DND-41 (cell line): Measurements from ENCODE around the gene EPHB2.

ENCODE experiments used
- ATAC-seq: fragments of 200-7000 bp; cut with Tn5 transposase; 3 replicates; pipeline ENCODE4 v1.9.1; 2021; ENCODE audit warnings: low read depth; ENCODE audit not compliant: insufficient read depth
- DNase-seq: peaks from one replicate; pipeline ENCODE4 v3.0.0-alpha.2; 2020
- H2AFZ ChIP-seq: 2 replicates; pipeline ENCODE4 v1.6.0; 2012; ENCODE audit warnings: low read depth, low read length
- H3K27ac ChIP-seq: 2 replicates; pipeline ENCODE4 v1.5.1; 2012; ENCODE audit warnings: low read length, inconsistent platforms
- H3K27me3 ChIP-seq: fragments of 200-600 bp; sonication (generic); 2 replicates; pipeline ENCODE4 v1.6.0; 2012; ENCODE audit warnings: low read length, mild to moderate bottlenecking, inconsistent platforms; ENCODE audit not compliant: insufficient read depth, poor library complexity
- H3K36me3 ChIP-seq: 2 replicates; pipeline ENCODE4 v1.5.1; 2012; ENCODE audit warnings: low read length, inconsistent platforms; ENCODE audit not compliant: insufficient read depth
- H3K4me1 ChIP-seq: 2 replicates; pipeline ENCODE4 v1.5.1; 2012; ENCODE audit warnings: mild to moderate bottlenecking, low read length; ENCODE audit not compliant: insufficient read depth
- H3K4me2 ChIP-seq: 2 replicates; pipeline ENCODE4 v1.6.0; 2012; ENCODE audit warnings: mild to moderate bottlenecking, moderate library complexity, low read length, inconsistent platforms; ENCODE audit not compliant: insufficient read depth
- H3K4me3 ChIP-seq, 2 experiments: fragments of 200-600 bp in 1 of 2; shearing (Covaris generic) in 1 of 2; 2 replicates each; pipeline ENCODE4 v1.5.1; 2012 to 2016; ENCODE audit warnings: inconsistent platforms in 2 of 2, low read length in 2 of 2, mild to moderate bottlenecking in 2 of 2, low read depth in 1 of 2, moderate library complexity in 1 of 2
- H3K79me2 ChIP-seq: 2 replicates; pipeline ENCODE4 v1.6.0; 2012; ENCODE audit warnings: low read length, inconsistent platforms; ENCODE audit not compliant: insufficient read depth
- H3K9ac ChIP-seq: 2 replicates; pipeline ENCODE4 v1.6.0; 2012; ENCODE audit warnings: low read depth, mild to moderate bottlenecking, inconsistent platforms, low read length, moderate library complexity
- H3K9me3 ChIP-seq: 2 replicates; pipeline ENCODE4 v1.5.1; 2012; ENCODE audit warnings: low read length, moderate library complexity, mild to moderate bottlenecking, inconsistent platforms; ENCODE audit not compliant: insufficient read depth, severe bottlenecking
- H4K20me1 ChIP-seq: 2 replicates; pipeline ENCODE4 v1.6.0; 2012; ENCODE audit warnings: low read length; ENCODE audit not compliant: insufficient read depth
- CTCF ChIP-seq: IDR thresholded peaks from 2 replicates; pipeline ENCODE4 v1.5.1; 2012; ENCODE audit warnings: borderline replicate concordance, low read length, moderate library complexity, mild to moderate bottlenecking; ENCODE audit not compliant: poor library complexity, severe bottlenecking; ENCODE audit errors: extremely low read depth
- EZH2 ChIP-seq: IDR thresholded peaks from 3 replicates; pipeline ENCODE4 v1.6.1; 2012; ENCODE audit warnings: borderline replicate concordance, low read depth, mild to moderate bottlenecking, moderate library complexity, low read length, inconsistent platforms; ENCODE audit not compliant: severe bottlenecking

Gene EPHB2

GRCh38 chr1:22739648-22740385, 29.2 kb downstream of the EPHB2 start:
- DNase-seq: no peak

DNA sequence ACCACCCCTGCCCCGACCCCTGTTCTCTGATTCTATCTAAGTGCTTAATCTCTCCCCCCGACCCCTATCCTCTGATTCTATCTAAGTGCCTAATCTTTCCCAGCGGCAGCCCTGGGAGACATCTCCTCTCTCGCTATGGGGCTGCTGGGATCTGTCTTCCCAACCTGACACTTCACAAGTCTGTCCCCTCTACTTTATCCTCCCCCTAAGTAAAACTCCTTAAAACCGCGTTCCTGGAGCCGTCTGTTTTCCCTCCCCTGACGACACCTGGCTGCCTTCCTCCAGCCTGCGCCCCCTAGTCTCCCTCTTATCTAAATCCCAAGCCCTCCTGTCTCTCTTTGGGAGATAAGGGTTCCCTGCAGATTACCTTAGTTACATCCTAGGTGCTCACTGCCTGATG, 30.5 kb downstream of the EPHB2 start:
- Histone ChIP-seq H3K79me2 (no peaks in the 10 kb centered on the region), H2AFZ (no peak overlapping the region), H3K4me1 (no peaks in the 10 kb centered on the region), H4K20me1 (no peaks in the 10 kb centered on the region; the same call in 1 of the 2 replicates), H3K9me3 (no peaks in the 10 kb centered on the region), H3K27me3 (peaks cover 5% of the 10 kb centered on the region), H3K4me3 (no peak overlapping the region), H3K4me2 (no peak overlapping the region), H3K27ac (no peak overlapping the region), H3K9ac (no peak overlapping the region), H3K36me3 (no peaks in the 10 kb centered on the region)
- no peak for DNase-seq
- no peak for ATAC-seq
- TF ChIP-seq CTCF: no peak
- TF ChIP-seq EZH2: no peak

More at GRCh38 chr1:22739648-22740385, 29.2 kb downstream of the EPHB2 start:
- no peak overlapping the region for H2AFZ ChIP-seq
- H3K9ac ChIP-seq: no peak overlapping the region
- no peaks in the 10 kb centered on the region for H3K79me2 ChIP-seq
- H3K4me1 ChIP-seq: no peaks in the 10 kb centered on the region
- TF ChIP-seq CTCF (no peak), EZH2 (no peak)
- no peaks in the 10 kb centered on the region for H3K9me3 ChIP-seq
- no peak overlapping the region for H3K27ac ChIP-seq
- peaks cover 5% of the 10 kb centered on the region for H3K27me3 ChIP-seq
- H3K4me2 ChIP-seq: no peak overlapping the region
- no peak overlapping the region for H3K4me3 ChIP-seq
- ATAC-seq: no peak
- H3K36me3 ChIP-seq: no peaks in the 10 kb centered on the region
- H4K20me1 ChIP-seq: peaks cover 3% of the 10 kb centered on the region; the same call in 1 of the 2 replicates

DNA sequence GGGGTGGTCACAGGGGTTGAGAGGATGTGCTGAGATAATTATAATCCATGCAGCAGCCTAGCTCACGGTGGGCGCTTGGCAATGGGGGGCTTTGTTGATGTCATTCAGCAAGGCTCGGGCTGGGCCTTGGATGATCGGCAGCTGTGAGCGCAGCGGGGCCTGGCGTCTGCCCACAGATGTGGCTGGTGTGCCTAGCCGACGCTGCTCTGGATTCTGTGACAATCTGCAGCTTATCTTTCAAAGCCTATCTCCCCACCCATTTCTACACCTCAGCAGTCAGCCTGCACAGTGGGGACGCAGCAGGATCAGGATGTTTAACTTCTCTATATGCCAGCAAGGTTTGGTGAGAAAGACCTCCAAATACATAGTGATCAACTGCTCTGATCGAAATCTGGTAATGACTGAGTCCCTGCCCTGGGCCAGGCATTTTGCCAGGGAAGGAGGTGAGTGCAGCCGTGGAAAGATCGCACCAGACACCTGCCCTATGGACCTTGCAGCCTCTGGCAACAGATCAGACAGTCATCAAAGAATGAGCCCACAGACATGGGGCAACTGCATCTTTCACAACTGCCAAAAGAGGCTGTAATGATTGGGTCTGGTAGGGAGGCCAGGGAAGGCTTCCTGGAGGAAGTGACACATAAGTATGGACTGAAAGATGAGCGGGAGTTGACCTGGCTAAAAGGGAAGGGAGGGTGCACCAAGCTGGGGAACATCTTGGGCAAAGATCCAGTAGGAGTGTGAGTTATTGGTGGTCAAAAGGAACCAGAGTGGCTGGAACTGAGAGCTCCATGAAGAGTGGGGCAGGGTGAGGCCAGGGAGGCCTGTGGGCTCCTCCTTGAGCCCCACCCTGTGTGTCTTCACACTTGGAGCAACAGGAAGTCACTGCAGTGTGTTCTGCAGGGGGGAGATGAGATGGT, 35.3 kb downstream of the EPHB2 start:
- no peaks in the 10 kb centered on the region for H3K4me1 ChIP-seq
- DNase-seq: no peak
- no peaks in the 10 kb centered on the region for H3K79me2 ChIP-seq
- H3K4me2 ChIP-seq: no peak overlapping the region
- H3K27me3 ChIP-seq: peaks cover 2% of the 10 kb centered on the region
- H4K20me1 ChIP-seq: peaks cover 4% of the 10 kb centered on the region
- no peak for TF ChIP-seq CTCF
- no peak for TF ChIP-seq EZH2
- H3K36me3 ChIP-seq: no peaks in the 10 kb centered on the region
- no peak for ATAC-seq
- no peak overlapping the region for H3K4me3 ChIP-seq
- no peaks in the 10 kb centered on the region for H3K9me3 ChIP-seq
- H3K9ac ChIP-seq: no peak overlapping the region
- no peak overlapping the region for H3K27ac ChIP-seq
- H2AFZ ChIP-seq: no peak overlapping the region
